SJSA1 (cell line): ENCODE measurements around the gene PDC. TPM values are rescaled to one million over a fixed set of nuclear protein-coding genes. Genes with fewer than 3 reads are reported as not detected.

ENCODE experiments used
- DNase-seq, 2 experiments: peaks; one replicate each; pipeline ENCODE4 v3.0.0-alpha.2; 2015 to 2020; ENCODE audit warnings: low spot score in 2 of 2, low read depth in 1 of 2
- H3K27ac ChIP-seq: fragments of 250-450 bp; sonication (Bioruptor Pico); 2 replicates; pipeline ENCODE4 v1.5.1; 2020; ENCODE audit warnings: mild to moderate bottlenecking, moderate library complexity
- H3K27me3 ChIP-seq: fragments of 250-450 bp; sonication (Bioruptor Pico); replicated peaks from 2 replicates; pipeline ENCODE4 v1.5.1; 2020; ENCODE audit warnings: mild to moderate bottlenecking, moderate library complexity
- H3K36me3 ChIP-seq: fragments of 250-450 bp; sonication (Bioruptor Pico); 2 replicates; pipeline ENCODE4 v1.5.1; 2020; ENCODE audit warnings: mild to moderate bottlenecking
- H3K4me1 ChIP-seq: fragments of 250-450 bp; sonication (Bioruptor Pico); replicated peaks from 2 replicates; pipeline ENCODE4 v1.6.1; 2021; ENCODE audit warnings: mild to moderate bottlenecking
- H3K4me3 ChIP-seq: fragments of 250-450 bp; sonication (Bioruptor Pico); 2 replicates; pipeline ENCODE4 v1.5.1; 2020; ENCODE audit warnings: mild to moderate bottlenecking
- H3K9me3 ChIP-seq: fragments of 250-450 bp; sonication (Bioruptor Pico); replicated peaks from 2 replicates; pipeline ENCODE4 v1.5.1; 2020; ENCODE audit warnings: mild to moderate bottlenecking
- total RNA-seq: library from RNA; depleted of rRNA; stranded (reverse); fragments of >200 nt; shearing (Covaris generic); gene quantifications from 2 replicates; pipeline ENCODE4 v1.2.3, GENCODE V29; 2014

The PDC gene
- total RNA-seq, 1 experiment from 2014 or later = not detected

DNA sequence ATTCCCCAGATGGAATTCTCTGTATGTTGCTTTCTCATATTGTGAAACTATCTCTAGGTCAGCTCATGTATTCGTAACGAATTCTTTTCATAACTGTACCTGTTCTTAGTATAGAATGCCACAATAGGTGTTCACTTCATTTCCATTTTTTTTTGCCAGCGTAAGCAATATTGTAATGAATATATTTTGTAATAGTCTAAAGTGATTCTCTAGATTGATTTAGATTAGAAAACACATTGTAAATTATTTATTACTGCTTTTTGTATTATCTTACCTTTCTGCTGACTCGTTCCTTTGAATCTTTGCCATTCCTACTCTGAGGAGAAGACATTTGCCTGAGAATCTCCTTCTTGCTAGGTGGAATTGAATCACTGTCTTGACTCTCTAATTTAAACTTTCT lies 14.8 kb downstream of the PDC start:
- Histone ChIP-seq H3K27me3 (no peaks in the 10 kb centered on the region), H3K27ac (no peak overlapping the region), H3K9me3 (no peaks in the 10 kb centered on the region), H3K4me3 (no peak overlapping the region), H3K36me3 (no peaks in the 10 kb centered on the region), H3K4me1 (no peaks in the 10 kb centered on the region; the same call in 1 of the 2 replicates)
- no peak for DNase-seq

DNA sequence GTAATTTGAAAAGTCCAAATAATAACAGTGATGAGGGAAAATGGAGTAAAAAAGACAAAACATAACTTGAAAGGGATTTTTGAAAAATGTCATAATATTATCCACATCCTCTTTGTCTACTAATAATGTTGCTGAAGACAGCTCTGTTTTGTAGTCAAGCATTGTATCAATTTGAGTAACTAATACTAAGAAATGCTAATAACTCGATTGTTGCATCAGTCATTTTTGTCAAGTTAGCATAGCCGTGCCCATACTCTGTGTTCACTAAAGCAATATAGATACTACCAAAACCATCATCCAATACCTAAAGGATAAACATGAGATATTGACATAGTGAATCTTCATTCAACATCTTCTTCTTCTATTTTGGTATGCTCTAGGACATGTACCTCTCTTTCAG lies 17.3 kb downstream of the PDC start:
- H3K36me3 ChIP-seq = no peaks in the 10 kb centered on the region
- H3K9me3 ChIP-seq = no peaks in the 10 kb centered on the region
- no peaks in the 10 kb centered on the region; the same call in 1 of the 2 replicates for H3K4me1 ChIP-seq
- no peak overlapping the region for H3K27ac ChIP-seq
- DNase-seq = no peak
- H3K27me3 ChIP-seq = no peaks in the 10 kb centered on the region
- H3K4me3 ChIP-seq = no peak overlapping the region

DNA sequence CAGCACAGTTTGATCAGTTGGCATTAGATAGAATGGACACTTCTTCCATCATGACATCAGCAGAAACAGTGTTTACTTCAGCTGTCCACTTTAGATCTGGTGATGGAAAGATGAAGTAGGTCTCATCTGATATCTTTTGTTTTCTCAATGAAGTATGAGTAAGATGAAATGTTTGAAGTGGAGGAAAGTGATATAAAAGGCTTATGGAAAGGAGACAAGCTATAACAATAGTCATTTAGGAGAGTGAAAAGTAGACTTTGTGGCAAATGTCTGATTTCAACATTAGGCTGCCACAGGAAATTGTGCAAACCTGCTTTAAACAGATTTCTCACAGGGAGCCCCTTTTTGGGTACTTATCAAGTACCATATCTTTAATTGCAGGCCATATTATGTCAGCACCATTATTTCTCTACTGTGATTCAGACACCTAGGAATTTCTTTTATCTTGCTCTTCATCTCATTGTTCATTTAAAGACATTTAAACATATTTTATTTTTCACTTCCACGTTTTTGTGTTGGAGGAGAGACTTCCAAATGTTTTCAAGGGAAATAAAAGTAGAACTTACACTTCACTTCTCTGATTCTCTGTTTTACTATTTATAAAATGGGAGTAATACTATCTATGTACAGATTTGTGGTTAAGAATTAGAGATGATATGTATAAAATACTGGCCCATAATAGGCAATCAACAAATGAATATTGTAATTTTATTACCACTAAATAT lies 18.1 kb downstream of the PDC start:
- peak in 1 of 2 experiments; percentile 3 for DNase-seq
- H3K36me3 ChIP-seq = no peaks in the 10 kb centered on the region
- no peaks in the 10 kb centered on the region for H3K9me3 ChIP-seq
- no peaks in the 10 kb centered on the region; the same call in 1 of the 2 replicates for H3K4me1 ChIP-seq
- no peak overlapping the region for H3K27ac ChIP-seq
- no peak overlapping the region for H3K4me3 ChIP-seq
- no peaks in the 10 kb centered on the region for H3K27me3 ChIP-seq

- DNase-seq = no peak
- Histone ChIP-seq H3K27ac (no peak overlapping the region), H3K4me1 (no peaks in the 10 kb centered on the region; the same call in 1 of the 2 replicates), H3K4me3 (no peak overlapping the region), H3K36me3 (no peaks in the 10 kb centered on the region), H3K9me3 (no peaks in the 10 kb centered on the region), H3K27me3 (no peaks in the 10 kb centered on the region)
Measured at GRCh38 chr1:186440584-186440983, 20.3 kb downstream of the PDC start.

- no peaks in the 10 kb centered on the region for H3K9me3 ChIP-seq
- no peak for DNase-seq
- H3K27me3 ChIP-seq = no peaks in the 10 kb centered on the region
- no peaks in the 10 kb centered on the region for H3K36me3 ChIP-seq
- no peaks in the 10 kb centered on the region; the same call in 1 of the 2 replicates for H3K4me1 ChIP-seq
- H3K27ac ChIP-seq = no peak overlapping the region
- H3K4me3 ChIP-seq = no peak overlapping the region
Measured at GRCh38 chr1:186438567-186438966, 22.3 kb downstream of the PDC start.

GRCh38 chr1:186435336-186435735 lies 25.6 kb downstream of the PDC start:
- Histone ChIP-seq H3K27me3 (no peaks in the 10 kb centered on the region), H3K9me3 (no peaks in the 10 kb centered on the region), H3K36me3 (no peaks in the 10 kb centered on the region), H3K27ac (no peak overlapping the region), H3K4me3 (no peak overlapping the region), H3K4me1 (no peaks in the 10 kb centered on the region)
- no peak for DNase-seq

- H3K27me3 ChIP-seq = no peaks in the 10 kb centered on the region
- no peak overlapping the region for H3K4me3 ChIP-seq
- no peaks in the 10 kb centered on the region for H3K9me3 ChIP-seq
- no peaks in the 10 kb centered on the region for H3K36me3 ChIP-seq
- no peak overlapping the region for H3K27ac ChIP-seq
- H3K4me1 ChIP-seq = no peaks in the 10 kb centered on the region
- no peak for DNase-seq
Measured at GRCh38 chr1:186429017-186429416, 31.9 kb downstream of the PDC start.

GRCh38 chr1:186426118-186426517 lies 34.8 kb downstream of the PDC start:
- Histone ChIP-seq H3K4me3 (no peak overlapping the region), H3K36me3 (no peaks in the 10 kb centered on the region)
- DNase-seq = no peak

GRCh38 chr1:186424539-186424938 lies 36.4 kb downstream of the PDC start:
- H3K27me3 ChIP-seq = no peaks in the 10 kb centered on the region
- H3K27ac ChIP-seq = no peak overlapping the region
- no peaks in the 10 kb centered on the region; the same call in 1 of the 2 replicates for H3K4me1 ChIP-seq
- no peak for DNase-seq
- H3K4me3 ChIP-seq = no peak overlapping the region
- no peaks in the 10 kb centered on the region for H3K9me3 ChIP-seq
- peaks cover 1% of the 10 kb centered on the region for H3K36me3 ChIP-seq

More at GRCh38 chr1:186426118-186426517, 34.8 kb downstream of the PDC start:
- no peak overlapping the region for H3K27ac ChIP-seq
- H3K27me3 ChIP-seq = no peaks in the 10 kb centered on the region
- H3K9me3 ChIP-seq = no peaks in the 10 kb centered on the region
- no peaks in the 10 kb centered on the region for H3K4me1 ChIP-seq

DNA sequence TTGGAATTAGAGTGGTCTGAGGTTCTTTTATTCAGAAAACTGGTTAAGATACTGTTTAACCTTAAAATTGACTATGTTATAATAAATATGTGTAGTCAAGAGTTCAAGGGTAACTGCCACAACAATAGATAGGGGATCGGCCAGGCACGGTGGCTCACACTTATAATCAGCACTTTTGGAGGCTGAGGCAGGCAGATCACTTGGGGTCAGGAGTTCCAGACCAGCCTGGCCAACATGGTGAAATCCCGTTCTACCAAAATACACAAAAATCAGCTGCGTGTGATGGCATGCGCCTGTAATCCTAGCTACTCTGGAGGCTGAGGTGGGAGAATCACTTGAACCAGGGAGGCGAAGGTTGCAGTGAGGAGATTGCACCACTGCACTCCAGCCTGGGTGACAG lies 39.5 kb downstream of the PDC start:
- H3K4me3 ChIP-seq = no peak overlapping the region
- H3K4me1 ChIP-seq = no peaks in the 10 kb centered on the region; the same call in 1 of the 2 replicates
- H3K36me3 ChIP-seq = peaks cover 14% of the 10 kb centered on the region

DNA sequence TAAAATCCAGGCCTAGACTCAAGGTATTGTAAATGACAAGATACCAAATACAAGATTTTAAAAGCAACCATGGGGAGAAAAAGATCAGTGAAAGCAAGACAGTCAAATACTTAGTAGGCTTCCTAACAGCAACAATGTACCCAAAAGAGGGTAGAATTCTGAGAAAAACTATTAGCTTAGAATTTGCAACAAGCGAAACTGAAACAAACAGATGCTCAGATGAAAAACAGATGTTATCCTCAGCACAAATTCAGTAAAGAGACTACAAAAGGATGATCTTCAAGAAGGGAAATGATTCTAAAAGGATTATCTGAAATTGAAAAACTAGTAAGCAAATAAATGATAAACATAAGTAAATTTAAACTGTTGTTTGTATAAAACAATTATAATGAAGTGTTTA lies 40.0 kb downstream of the PDC start:
- Histone ChIP-seq H3K4me3 (no peak overlapping the region), H3K9me3 (no peaks in the 10 kb centered on the region), H3K27ac (no peak overlapping the region), H3K4me1 (no peaks in the 10 kb centered on the region; the same call in 1 of the 2 replicates), H3K36me3 (peaks cover 14% of the 10 kb centered on the region), H3K27me3 (no peaks in the 10 kb centered on the region)
- no peak for DNase-seq

More for the DNA sequence above, 39.5 kb downstream of the PDC start:
- Histone ChIP-seq H3K27ac (no peak overlapping the region), H3K27me3 (no peaks in the 10 kb centered on the region), H3K9me3 (no peaks in the 10 kb centered on the region)
- no peak for DNase-seq

GRCh38 chr1:186420311-186420710 lies 40.6 kb downstream of the PDC start:
- no peaks in the 10 kb centered on the region; the same call in 1 of the 2 replicates for H3K4me1 ChIP-seq
- H3K36me3 ChIP-seq = peaks cover 16% of the 10 kb centered on the region
- H3K9me3 ChIP-seq = no peaks in the 10 kb centered on the region
- no peak overlapping the region for H3K4me3 ChIP-seq
- no peak overlapping the region for H3K27ac ChIP-seq
- DNase-seq = no peak
- H3K27me3 ChIP-seq = no peaks in the 10 kb centered on the region

- H3K36me3 ChIP-seq = peaks cover 16% of the 10 kb centered on the region
- H3K27me3 ChIP-seq = no peaks in the 10 kb centered on the region
- no peaks in the 10 kb centered on the region; the same call in 1 of the 2 replicates for H3K4me1 ChIP-seq
- no peaks in the 10 kb centered on the region for H3K9me3 ChIP-seq
- H3K4me3 ChIP-seq = no peak overlapping the region
- no peak for DNase-seq
- H3K27ac ChIP-seq = no peak overlapping the region
Measured at GRCh38 chr1:186418503-186418902, 42.4 kb downstream of the PDC start.

GRCh38 chr1:186413319-186413718 lies 47.6 kb downstream of the PDC start:
- H3K27ac ChIP-seq = no peak overlapping the region
- no peak for DNase-seq
- no peaks in the 10 kb centered on the region for H3K27me3 ChIP-seq
- no peaks in the 10 kb centered on the region for H3K9me3 ChIP-seq
- H3K4me1 ChIP-seq = no peaks in the 10 kb centered on the region; the same call in 1 of the 2 replicates
- no peak overlapping the region for H3K4me3 ChIP-seq
- peaks cover 31% of the 10 kb centered on the region for H3K36me3 ChIP-seq
